PC-3 (cell line): ENCODE results near the gene SIK1.
"Not testable (repeated sequence)": the region's sequence is repeated elsewhere in the genome, so short reads cannot be mapped to it uniquely, and the experiment has no call there.

Experiments used
- EZH2 ChIP-seq: fragments of 300-600 bp; sonication (generic); IDR thresholded peaks from one replicate; pipeline ENCODE4 v1.6.1; 2017; ENCODE audit warnings: antibody characterized with exemption, mild to moderate bottlenecking, low read length; ENCODE audit not compliant: unreplicated experiment
- EZH2phosphoT487 ChIP-seq: fragments of 300-600 bp; sonication (generic); IDR thresholded peaks from 2 replicates; pipeline ENCODE4 v1.6.1; 2018; ENCODE audit warnings: mild to moderate bottlenecking, antibody characterized with exemption, low read length, borderline replicate concordance
- TF ChIP-seq, protein P1 (sequence below): fragments of 300-600 bp; sonication (generic); conservative IDR thresholded peaks from 2 replicates; pipeline ENCODE4 v1.5.1; 2017; ENCODE audit warnings: antibody characterized with exemption, low read depth, mild to moderate bottlenecking, low read length

DNA sequence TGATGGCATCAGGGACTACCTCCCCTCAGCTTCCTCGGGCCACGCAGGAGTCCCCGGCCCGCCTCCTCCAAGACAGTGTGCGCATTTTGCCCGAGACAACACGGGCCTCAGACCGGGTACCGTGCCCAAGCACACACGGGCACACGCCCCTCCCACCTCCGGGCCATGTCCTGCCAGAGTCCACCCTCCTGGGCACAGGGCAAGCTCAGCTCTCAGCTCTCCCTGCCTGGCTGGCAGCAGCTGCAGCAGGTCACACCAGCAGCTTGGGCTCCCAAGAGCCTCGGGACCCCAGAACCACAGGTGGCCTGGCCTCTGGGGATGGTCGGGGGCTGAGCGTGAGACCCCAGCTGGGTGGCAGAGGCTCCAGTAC, 29.5 kb downstream of the SIK1 start:
- TF ChIP-seq, protein P1, sequence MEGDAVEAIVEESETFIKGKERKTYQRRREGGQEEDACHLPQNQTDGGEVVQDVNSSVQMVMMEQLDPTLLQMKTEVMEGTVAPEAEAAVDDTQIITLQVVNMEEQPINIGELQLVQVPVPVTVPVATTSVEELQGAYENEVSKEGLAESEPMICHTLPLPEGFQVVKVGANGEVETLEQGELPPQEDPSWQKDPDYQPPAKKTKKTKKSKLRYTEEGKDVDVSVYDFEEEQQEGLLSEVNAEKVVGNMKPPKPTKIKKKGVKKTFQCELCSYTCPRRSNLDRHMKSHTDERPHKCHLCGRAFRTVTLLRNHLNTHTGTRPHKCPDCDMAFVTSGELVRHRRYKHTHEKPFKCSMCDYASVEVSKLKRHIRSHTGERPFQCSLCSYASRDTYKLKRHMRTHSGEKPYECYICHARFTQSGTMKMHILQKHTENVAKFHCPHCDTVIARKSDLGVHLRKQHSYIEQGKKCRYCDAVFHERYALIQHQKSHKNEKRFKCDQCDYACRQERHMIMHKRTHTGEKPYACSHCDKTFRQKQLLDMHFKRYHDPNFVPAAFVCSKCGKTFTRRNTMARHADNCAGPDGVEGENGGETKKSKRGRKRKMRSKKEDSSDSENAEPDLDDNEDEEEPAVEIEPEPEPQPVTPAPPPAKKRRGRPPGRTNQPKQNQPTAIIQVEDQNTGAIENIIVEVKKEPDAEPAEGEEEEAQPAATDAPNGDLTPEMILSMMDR, result not testable (repeated sequence)
- TF ChIP-seq EZH2, EZH2phosphoT487: not testable (repeated sequence)
